BE2C (cell line): ENCODE results near the gene ANKRD12.

Source experiments
- DNase-seq: peaks from one replicate; pipeline ENCODE4 v3.0.0-alpha.2; 2020
- H3K27me3 ChIP-seq: fragments of 250-450 bp; sonication (Bioruptor Pico); 2 replicates; pipeline ENCODE4 v1.5.1; 2020; ENCODE audit warnings: mild to moderate bottlenecking
- H3K36me3 ChIP-seq: fragments of 250-450 bp; sonication (Bioruptor Pico); 2 replicates; pipeline ENCODE4 v1.5.1; 2020; ENCODE audit warnings: mild to moderate bottlenecking
- H3K4me1 ChIP-seq: fragments of 250-450 bp; sonication (Bioruptor Pico); 2 replicates; pipeline ENCODE4 v1.5.1; 2020
- H3K4me3 ChIP-seq: 2 replicates; pipeline ENCODE4 v1.5.1; 2011; ENCODE audit warnings: low read depth, low read length
- H3K9me3 ChIP-seq: fragments of 250-450 bp; sonication (Bioruptor Pico); 2 replicates; pipeline ENCODE4 v1.5.1; 2020
- CTCF ChIP-seq: IDR thresholded peaks from 2 replicates; pipeline ENCODE4 v1.5.1; 2012; ENCODE audit warnings: mild to moderate bottlenecking, low read depth, low read length

The ANKRD12 gene

DNA sequence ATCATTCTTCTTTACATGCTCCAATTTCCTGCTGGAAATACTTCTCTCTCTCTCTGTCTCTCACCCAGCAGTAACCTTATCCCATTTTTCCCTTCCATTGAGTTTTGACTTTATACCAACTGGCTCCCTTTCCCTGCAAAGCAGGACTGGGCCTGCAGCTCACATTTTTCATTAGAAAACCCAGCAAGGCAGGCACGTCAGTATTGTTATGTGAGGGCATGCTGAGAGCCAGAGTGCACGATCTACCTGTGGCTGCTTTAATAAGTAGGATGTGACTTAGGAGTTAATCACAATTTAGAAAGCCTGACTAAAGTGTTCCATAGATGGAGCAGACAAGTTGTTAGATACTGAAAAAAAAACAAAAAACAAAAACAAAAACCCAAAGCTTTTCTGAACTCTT is 39.2 kb upstream of the ANKRD12 start:
- TF ChIP-seq CTCF: no peak
- no peak overlapping the region for H3K4me3 ChIP-seq
- no peak for DNase-seq
- no peaks in the 10 kb centered on the region for H3K9me3 ChIP-seq
- H3K36me3 ChIP-seq: no peaks in the 10 kb centered on the region
- H3K27me3 ChIP-seq: no peaks in the 10 kb centered on the region
- H3K4me1 ChIP-seq: no peaks in the 10 kb centered on the region

DNA sequence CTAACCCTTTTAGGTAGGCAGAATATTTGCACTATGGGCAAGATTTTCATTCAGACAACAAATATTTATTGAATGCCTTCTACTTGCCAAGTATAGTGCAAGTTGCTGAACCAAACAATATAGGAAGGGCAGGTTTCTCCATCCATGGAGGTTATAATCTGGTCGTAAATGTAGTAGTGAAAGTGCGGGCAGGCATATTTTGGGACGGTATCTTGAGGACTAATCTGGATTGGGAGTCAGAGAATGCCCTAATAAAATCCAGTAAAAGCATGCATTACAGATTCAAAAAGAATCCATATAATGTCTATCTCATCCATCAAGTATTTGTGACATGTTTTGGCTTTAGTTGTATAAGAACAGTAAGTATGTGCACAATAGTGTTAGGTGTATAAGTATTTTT is 35.8 kb upstream of the ANKRD12 start:
- DNase-seq: no peak

DNA sequence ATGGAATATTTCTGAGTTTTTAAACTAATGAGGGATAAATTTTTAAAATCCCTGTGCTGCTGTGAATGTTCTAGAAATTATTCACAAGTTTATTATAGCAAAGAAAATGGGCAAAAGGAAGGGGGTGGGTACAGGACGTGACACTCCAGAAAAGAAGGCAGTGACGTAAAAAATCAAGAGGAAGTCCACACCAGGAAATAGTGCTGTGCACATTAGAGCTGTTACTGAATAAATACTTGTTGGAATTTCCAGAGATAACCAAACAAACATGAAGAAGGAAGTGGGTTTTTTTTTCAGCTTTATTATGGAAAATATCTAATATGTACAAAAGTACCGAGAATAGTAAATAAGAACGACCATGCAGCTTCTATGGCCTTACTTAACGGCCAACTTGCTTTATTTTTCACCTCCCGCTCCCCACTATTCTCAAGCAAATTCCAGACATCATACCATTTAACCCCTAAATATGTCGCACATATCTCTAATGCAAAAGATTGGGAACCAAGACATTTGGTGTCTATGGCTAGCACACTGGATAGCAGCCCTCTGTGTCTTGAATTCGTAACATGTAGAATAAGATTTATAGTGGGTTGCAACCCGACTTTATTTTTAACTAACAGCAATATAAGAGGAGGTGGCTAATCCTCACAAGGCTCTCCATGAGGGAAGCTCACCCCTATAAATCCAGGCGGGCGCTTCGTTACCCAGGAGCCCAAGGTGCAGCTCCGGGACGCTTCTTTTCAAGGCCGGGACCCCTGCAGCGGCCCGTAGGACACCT is 34.7 kb upstream of the ANKRD12 start:
- no peak for DNase-seq
- H3K36me3 ChIP-seq: no peaks in the 10 kb centered on the region
- peak overlapping the region; percentile 61 for H3K4me3 ChIP-seq
- TF ChIP-seq CTCF: no peak
- H3K27me3 ChIP-seq: no peaks in the 10 kb centered on the region
- H3K4me1 ChIP-seq: no peaks in the 10 kb centered on the region
- H3K9me3 ChIP-seq: no peaks in the 10 kb centered on the region

More for the DNA sequence above, 35.8 kb upstream of the ANKRD12 start:
- TF ChIP-seq CTCF: no peak
- Histone ChIP-seq H3K4me3 (no peak overlapping the region), H3K9me3 (no peaks in the 10 kb centered on the region), H3K36me3 (no peaks in the 10 kb centered on the region), H3K27me3 (no peaks in the 10 kb centered on the region), H3K4me1 (no peaks in the 10 kb centered on the region)

DNA sequence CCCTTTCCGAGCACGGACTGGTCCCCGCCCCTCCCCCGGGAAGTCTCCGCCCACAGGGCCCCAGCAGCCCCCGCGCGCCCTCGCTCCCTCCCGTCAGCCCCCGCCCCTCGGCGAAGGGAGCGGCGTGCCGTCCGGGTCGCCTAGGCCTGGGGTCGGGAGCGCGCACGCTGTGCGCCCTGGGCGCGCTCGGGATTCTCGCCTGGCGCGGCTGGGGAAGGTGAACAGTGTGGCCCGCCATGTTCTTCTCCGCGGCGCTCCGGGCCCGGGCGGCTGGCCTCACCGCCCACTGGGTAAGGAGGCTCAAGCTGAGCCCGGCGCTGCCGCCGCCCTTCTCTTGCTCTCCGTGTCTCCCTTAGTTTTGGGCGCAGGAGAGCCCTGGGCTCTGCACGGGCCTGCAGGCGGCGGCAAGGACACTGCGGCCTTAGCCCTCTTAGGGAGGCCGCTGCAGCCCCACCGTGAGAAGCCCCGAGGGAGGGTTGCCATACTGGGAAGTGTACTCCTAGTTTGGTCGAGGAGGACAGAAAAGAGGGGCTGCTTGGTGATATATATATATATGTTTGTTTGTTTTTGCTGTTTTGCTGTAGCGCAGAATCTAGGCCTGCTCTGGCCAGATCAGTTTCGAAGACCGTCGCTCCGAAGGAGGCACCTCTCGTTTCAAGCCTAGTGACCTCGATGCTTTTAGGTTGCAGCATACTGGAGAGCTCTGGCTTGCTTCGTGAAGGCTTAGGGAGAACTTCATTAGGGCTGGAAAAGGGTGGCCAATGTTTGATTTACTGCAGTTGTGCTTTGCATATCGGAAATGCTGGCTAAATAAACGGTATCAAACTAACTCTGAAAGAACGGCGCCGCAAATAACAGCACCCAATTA is 33.8 kb upstream of the ANKRD12 start, which contains the start of gene NDUFV2:
NDUFV2 (plus strand) TSS at position 192 of the 868 bp plus-strand sequence; CDS start at position 237, 45 bp downstream.
- Histone ChIP-seq H3K27me3 (no peaks in the 10 kb centered on the region), H3K36me3 (no peaks in the 10 kb centered on the region), H3K4me3 (peak within 1 kb of the TSS; percentile 88), H3K4me1 (no peaks in the 10 kb centered on the region), H3K9me3 (no peaks in the 10 kb centered on the region)
- TF ChIP-seq CTCF: no peak
- DNase-seq: peak; percentile 93

GRCh38 chr18:9103376-9103873 is 33.2 kb upstream of the ANKRD12 start:
- H3K36me3 ChIP-seq: no peaks in the 10 kb centered on the region
- no peaks in the 10 kb centered on the region for H3K9me3 ChIP-seq
- peak overlapping the region; percentile 88 for H3K4me3 ChIP-seq
- no peaks in the 10 kb centered on the region for H3K4me1 ChIP-seq
- H3K27me3 ChIP-seq: no peaks in the 10 kb centered on the region
- DNase-seq: no peak
- TF ChIP-seq CTCF: no peak
